ENCODE results near the gene CCDC170.

Gene CCDC170

GRCh38 chr6:151658091-151658490 lies 164.3 kb downstream of the CCDC170 start:
- no peaks in the 10 kb centered on the region for H3K4me1 Mint-ChIP-seq
- no peak overlapping the region for H3K27ac Mint-ChIP-seq
- TF ChIP-seq, protein P1, sequence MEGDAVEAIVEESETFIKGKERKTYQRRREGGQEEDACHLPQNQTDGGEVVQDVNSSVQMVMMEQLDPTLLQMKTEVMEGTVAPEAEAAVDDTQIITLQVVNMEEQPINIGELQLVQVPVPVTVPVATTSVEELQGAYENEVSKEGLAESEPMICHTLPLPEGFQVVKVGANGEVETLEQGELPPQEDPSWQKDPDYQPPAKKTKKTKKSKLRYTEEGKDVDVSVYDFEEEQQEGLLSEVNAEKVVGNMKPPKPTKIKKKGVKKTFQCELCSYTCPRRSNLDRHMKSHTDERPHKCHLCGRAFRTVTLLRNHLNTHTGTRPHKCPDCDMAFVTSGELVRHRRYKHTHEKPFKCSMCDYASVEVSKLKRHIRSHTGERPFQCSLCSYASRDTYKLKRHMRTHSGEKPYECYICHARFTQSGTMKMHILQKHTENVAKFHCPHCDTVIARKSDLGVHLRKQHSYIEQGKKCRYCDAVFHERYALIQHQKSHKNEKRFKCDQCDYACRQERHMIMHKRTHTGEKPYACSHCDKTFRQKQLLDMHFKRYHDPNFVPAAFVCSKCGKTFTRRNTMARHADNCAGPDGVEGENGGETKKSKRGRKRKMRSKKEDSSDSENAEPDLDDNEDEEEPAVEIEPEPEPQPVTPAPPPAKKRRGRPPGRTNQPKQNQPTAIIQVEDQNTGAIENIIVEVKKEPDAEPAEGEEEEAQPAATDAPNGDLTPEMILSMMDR (IDR thresholded peaks at IDR 0.05; ENCODE audit: unreplicated experiment in 3 of 3) = no peak
- no peaks in the 10 kb centered on the region for H3K36me3 Mint-ChIP-seq (ENCODE audit: low read depth)
- H3K27me3 Mint-ChIP-seq (ENCODE audit: low read depth) = peaks cover 4% of the 10 kb centered on the region
- H3K4me3 Mint-ChIP-seq = no peak overlapping the region
- peaks cover 15% of the 10 kb centered on the region for H3K9me3 Mint-ChIP-seq

DNA sequence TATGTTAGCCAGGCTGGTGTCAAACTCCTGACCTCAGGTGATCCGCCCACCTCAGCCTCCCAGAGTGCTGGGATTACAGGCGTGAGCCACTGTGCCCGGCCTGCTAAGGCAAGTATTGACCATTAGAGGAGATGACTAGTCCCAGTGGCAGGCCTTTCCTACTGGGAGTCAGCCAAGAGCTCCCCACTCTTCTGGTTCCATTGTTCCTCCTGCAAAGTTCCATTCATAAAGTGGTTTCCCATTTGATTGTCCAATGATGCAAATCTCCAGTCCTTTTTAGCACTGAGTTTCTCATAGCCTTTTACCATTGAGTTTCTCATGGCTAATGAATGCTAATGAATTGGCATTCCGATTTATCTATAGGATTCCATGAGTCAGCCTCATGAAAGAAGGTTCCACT lies 165.4 kb downstream of the CCDC170 start:
- no peaks in the 10 kb centered on the region for H3K4me1 Mint-ChIP-seq

DNA sequence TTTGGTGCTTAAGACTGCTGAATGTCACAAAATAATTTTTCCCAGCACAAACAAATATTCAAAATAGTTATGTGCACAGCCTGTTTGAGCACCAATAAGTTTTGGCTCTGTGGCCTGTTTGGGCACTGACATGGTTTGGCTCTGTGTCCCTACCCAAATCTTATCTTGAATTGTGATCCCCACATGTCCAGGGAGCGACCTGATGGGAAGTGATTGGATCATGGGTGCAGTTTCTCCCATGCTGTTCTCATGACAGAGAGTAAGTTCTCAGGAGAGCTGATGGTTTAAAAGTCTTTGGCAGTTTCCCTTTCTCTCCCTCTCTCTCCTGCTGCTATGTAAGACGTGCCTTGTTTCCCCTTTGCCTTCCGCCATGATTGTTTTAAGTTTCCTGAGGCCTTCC lies 167.7 kb downstream of the CCDC170 start:
- no peak overlapping the region for H3K27ac Mint-ChIP-seq
- TF ChIP-seq, protein P1 (IDR thresholded peaks at IDR 0.05; ENCODE audit: unreplicated experiment in 3 of 3) = no peak

More for the DNA sequence above, 165.4 kb downstream of the CCDC170 start:
- no peak overlapping the region for H3K4me3 Mint-ChIP-seq
- no peak overlapping the region for H3K27ac Mint-ChIP-seq
- H3K36me3 Mint-ChIP-seq (ENCODE audit: low read depth) = no peaks in the 10 kb centered on the region
- peaks cover 4% of the 10 kb centered on the region for H3K27me3 Mint-ChIP-seq (ENCODE audit: low read depth)
- peaks cover 15% of the 10 kb centered on the region for H3K9me3 Mint-ChIP-seq
- TF ChIP-seq, protein P1 (IDR thresholded peaks at IDR 0.05; ENCODE audit: unreplicated experiment in 3 of 3) = no peak

DNA sequence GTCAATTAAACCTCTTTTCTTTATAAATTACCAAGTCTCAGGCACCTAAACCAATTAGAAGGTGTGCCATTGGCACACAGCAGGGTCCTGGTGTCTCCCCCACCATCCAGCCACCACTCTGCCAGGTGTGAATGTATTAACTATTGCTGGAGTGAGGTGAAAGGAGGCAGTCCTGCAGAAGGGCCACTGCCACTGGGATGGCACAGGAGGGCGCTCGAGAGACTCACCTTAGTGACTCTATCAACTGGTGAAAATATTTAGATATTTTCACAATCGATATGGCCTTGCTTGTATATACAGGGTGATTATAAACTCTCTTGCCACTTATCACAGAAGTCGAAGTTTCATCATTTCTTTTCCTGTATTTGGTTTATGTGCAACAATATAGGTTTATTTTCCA lies 168.1 kb downstream of the CCDC170 start:
- no peak overlapping the region for H3K4me3 Mint-ChIP-seq
- peaks cover 10% of the 10 kb centered on the region for H3K27me3 Mint-ChIP-seq (ENCODE audit: low read depth)
- no peaks in the 10 kb centered on the region for H3K4me1 Mint-ChIP-seq
- H3K36me3 Mint-ChIP-seq (ENCODE audit: low read depth) = no peaks in the 10 kb centered on the region
- TF ChIP-seq, protein P1 (IDR thresholded peaks at IDR 0.05; ENCODE audit: unreplicated experiment in 3 of 3) = no peak
- no peaks in the 10 kb centered on the region for H3K9me3 Mint-ChIP-seq
- H3K27ac Mint-ChIP-seq = no peak overlapping the region

More for the DNA sequence above, 167.7 kb downstream of the CCDC170 start:
- Mint-ChIP-seq H3K27me3 (ENCODE audit: low read depth) (peaks cover 10% of the 10 kb centered on the region), H3K36me3 (ENCODE audit: low read depth) (no peaks in the 10 kb centered on the region), H3K9me3 (peaks cover 4% of the 10 kb centered on the region), H3K4me1 (no peaks in the 10 kb centered on the region), H3K4me3 (no peak overlapping the region)

DNA sequence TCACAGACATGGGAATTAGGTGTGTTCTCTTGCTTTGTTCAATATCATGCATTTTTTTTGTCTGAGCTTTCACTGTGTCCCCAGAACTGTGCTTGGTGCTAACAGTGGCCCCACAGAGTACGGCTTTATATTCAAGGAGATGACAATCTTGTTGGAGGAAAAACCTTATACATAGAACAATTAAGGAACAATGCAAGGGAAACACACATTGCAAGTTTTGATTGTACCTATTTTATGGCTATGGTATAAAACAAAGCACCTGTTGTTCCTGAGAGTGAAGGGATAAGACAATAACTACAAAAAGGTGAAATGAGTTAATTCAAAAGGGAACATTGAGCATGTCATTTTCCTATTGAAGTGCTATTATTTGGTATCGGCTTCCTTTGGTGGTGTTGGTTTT lies 169.7 kb downstream of the CCDC170 start:
- H3K4me3 Mint-ChIP-seq = no peak overlapping the region
- H3K27me3 Mint-ChIP-seq (ENCODE audit: low read depth) = peaks cover 10% of the 10 kb centered on the region
- H3K27ac Mint-ChIP-seq = no peak overlapping the region
- no peaks in the 10 kb centered on the region for H3K9me3 Mint-ChIP-seq
- TF ChIP-seq, protein P1 (IDR thresholded peaks at IDR 0.05; ENCODE audit: unreplicated experiment in 3 of 3) = no peak
- no peaks in the 10 kb centered on the region for H3K4me1 Mint-ChIP-seq
- no peaks in the 10 kb centered on the region for H3K36me3 Mint-ChIP-seq (ENCODE audit: low read depth)

DNA sequence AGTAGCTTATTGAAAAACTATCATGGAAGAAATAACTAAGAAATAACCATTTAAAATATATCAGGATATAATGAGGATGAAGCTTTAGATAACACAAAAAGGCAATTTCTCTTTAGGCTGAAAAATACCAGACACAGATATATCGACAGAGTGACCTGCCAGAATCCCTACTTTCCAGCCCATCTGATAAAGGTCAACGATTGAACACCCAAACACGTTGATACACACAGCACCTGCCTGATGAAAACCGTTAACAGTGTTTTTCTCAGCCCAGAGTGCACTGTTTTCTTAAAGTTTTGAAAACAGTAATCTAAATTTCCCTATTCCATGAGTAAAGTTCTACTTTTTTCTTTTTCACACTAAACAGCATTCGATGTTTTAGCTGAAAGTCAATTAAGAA lies 170.6 kb downstream of the CCDC170 start:
- H3K9me3 Mint-ChIP-seq = no peaks in the 10 kb centered on the region
- H3K27me3 Mint-ChIP-seq (ENCODE audit: low read depth) = peaks cover 10% of the 10 kb centered on the region
- H3K27ac Mint-ChIP-seq = no peak overlapping the region
- H3K4me3 Mint-ChIP-seq = no peak overlapping the region
- H3K4me1 Mint-ChIP-seq = no peaks in the 10 kb centered on the region
- TF ChIP-seq, protein P1 (IDR thresholded peaks at IDR 0.05; ENCODE audit: unreplicated experiment in 3 of 3) = no peak
- H3K36me3 Mint-ChIP-seq (ENCODE audit: low read depth) = no peaks in the 10 kb centered on the region
